ENCODE data around the gene PRM3. TPM values are rescaled to one million over a fixed set of nuclear protein-coding genes. Genes with fewer than 3 reads are reported as not detected.

PRM3 gene
- total and polyA plus RNA-seq, 2 of the 8 experiments (the other 6 are each of a cell fraction or from before 2014, with no cell fraction given), result not detected

DNA sequence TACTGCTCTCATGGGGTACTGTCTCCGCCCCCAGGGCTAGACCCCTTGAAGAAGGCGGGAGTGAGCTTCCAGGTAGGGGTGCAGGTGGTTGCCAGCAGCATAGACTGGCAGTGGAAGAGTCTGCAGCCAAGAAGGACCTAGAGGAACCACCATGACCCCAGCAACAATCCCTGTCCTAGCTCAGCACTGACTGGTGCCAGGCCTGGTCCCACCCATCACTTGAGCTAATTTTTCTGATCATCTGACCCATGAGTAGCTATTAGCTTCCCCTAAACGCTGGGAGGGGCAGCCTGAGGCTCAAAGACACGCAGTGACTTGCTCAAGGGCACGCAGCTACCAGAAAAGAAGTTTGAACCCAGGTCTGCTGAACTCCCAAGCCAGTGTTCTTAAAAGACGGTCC is 945 bp downstream of the PRM3 start (continued):
- TF ChIP-seq, protein P1, sequence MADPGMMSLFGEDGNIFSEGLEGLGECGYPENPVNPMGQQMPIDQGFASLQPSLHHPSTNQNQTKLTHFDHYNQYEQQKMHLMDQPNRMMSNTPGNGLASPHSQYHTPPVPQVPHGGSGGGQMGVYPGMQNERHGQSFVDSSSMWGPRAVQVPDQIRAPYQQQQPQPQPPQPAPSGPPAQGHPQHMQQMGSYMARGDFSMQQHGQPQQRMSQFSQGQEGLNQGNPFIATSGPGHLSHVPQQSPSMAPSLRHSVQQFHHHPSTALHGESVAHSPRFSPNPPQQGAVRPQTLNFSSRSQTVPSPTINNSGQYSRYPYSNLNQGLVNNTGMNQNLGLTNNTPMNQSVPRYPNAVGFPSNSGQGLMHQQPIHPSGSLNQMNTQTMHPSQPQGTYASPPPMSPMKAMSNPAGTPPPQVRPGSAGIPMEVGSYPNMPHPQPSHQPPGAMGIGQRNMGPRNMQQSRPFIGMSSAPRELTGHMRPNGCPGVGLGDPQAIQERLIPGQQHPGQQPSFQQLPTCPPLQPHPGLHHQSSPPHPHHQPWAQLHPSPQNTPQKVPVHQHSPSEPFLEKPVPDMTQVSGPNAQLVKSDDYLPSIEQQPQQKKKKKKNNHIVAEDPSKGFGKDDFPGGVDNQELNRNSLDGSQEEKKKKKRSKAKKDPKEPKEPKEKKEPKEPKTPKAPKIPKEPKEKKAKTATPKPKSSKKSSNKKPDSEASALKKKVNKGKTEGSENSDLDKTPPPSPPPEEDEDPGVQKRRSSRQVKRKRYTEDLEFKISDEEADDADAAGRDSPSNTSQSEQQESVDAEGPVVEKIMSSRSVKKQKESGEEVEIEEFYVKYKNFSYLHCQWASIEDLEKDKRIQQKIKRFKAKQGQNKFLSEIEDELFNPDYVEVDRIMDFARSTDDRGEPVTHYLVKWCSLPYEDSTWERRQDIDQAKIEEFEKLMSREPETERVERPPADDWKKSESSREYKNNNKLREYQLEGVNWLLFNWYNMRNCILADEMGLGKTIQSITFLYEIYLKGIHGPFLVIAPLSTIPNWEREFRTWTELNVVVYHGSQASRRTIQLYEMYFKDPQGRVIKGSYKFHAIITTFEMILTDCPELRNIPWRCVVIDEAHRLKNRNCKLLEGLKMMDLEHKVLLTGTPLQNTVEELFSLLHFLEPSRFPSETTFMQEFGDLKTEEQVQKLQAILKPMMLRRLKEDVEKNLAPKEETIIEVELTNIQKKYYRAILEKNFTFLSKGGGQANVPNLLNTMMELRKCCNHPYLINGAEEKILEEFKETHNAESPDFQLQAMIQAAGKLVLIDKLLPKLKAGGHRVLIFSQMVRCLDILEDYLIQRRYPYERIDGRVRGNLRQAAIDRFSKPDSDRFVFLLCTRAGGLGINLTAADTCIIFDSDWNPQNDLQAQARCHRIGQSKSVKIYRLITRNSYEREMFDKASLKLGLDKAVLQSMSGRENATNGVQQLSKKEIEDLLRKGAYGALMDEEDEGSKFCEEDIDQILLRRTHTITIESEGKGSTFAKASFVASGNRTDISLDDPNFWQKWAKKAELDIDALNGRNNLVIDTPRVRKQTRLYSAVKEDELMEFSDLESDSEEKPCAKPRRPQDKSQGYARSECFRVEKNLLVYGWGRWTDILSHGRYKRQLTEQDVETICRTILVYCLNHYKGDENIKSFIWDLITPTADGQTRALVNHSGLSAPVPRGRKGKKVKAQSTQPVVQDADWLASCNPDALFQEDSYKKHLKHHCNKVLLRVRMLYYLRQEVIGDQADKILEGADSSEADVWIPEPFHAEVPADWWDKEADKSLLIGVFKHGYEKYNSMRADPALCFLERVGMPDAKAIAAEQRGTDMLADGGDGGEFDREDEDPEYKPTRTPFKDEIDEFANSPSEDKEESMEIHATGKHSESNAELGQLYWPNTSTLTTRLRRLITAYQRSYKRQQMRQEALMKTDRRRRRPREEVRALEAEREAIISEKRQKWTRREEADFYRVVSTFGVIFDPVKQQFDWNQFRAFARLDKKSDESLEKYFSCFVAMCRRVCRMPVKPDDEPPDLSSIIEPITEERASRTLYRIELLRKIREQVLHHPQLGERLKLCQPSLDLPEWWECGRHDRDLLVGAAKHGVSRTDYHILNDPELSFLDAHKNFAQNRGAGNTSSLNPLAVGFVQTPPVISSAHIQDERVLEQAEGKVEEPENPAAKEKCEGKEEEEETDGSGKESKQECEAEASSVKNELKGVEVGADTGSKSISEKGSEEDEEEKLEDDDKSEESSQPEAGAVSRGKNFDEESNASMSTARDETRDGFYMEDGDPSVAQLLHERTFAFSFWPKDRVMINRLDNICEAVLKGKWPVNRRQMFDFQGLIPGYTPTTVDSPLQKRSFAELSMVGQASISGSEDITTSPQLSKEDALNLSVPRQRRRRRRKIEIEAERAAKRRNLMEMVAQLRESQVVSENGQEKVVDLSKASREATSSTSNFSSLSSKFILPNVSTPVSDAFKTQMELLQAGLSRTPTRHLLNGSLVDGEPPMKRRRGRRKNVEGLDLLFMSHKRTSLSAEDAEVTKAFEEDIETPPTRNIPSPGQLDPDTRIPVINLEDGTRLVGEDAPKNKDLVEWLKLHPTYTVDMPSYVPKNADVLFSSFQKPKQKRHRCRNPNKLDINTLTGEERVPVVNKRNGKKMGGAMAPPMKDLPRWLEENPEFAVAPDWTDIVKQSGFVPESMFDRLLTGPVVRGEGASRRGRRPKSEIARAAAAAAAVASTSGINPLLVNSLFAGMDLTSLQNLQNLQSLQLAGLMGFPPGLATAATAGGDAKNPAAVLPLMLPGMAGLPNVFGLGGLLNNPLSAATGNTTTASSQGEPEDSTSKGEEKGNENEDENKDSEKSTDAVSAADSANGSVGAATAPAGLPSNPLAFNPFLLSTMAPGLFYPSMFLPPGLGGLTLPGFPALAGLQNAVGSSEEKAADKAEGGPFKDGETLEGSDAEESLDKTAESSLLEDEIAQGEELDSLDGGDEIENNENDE (IDR thresholded peaks at IDR 0.05; ENCODE audit: insufficient replicate concordance, low read length), result no peak
- TF ChIP-seq, protein P2, sequence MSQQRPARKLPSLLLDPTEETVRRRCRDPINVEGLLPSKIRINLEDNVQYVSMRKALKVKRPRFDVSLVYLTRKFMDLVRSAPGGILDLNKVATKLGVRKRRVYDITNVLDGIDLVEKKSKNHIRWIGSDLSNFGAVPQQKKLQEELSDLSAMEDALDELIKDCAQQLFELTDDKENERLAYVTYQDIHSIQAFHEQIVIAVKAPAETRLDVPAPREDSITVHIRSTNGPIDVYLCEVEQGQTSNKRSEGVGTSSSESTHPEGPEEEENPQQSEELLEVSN (IDR thresholded peaks at IDR 0.05), result 0 out of 2 replicates have a peak, but pooled peaks have one; percentile 44
- TF ChIP-seq RNF2 (IDR thresholded peaks at IDR 0.05; ENCODE audit: borderline replicate concordance, low read depth, low read length, missing control alignments, poor library complexity, severe bottlenecking) (no peak), ASH2L (IDR thresholded peaks at IDR 0.05; ENCODE audit: low read length) (no peak), CBX8 (IDR thresholded peaks at IDR 0.05; ENCODE audit: borderline replicate concordance, low read depth, low read length) (no peak), CBX5 (IDR thresholded peaks at IDR 0.05; ENCODE audit: low read depth, low read length) (no peak)
